Mesendoderm (in vitro differentiated cells): ENCODE data around the gene GPRIN2.

Experiments used
- DNase-seq: peaks from one replicate; pipeline ENCODE4 v3.0.0; 2013
- H2AK5ac ChIP-seq: 2 replicates; pipeline ENCODE4 v1.6.1; 2013; ENCODE audit warnings: low read length, inconsistent platforms
- H2BK120ac ChIP-seq: 2 replicates; pipeline ENCODE4 v1.6.1; 2013; ENCODE audit warnings: low read depth, mild to moderate bottlenecking, low read length, moderate library complexity, mixed read lengths
- H2BK15ac ChIP-seq: replicated peaks from 2 replicates; pipeline ENCODE4 v1.6.1; 2013; ENCODE audit warnings: low read depth, mild to moderate bottlenecking, moderate library complexity
- H2BK5ac ChIP-seq: 2 replicates; pipeline ENCODE4 v1.6.1; 2013; ENCODE audit warnings: low read length, inconsistent platforms
- H3K18ac ChIP-seq: 2 replicates; pipeline ENCODE4 v1.6.1; 2013; ENCODE audit warnings: mild to moderate bottlenecking, low read length, mixed read lengths
- H3K23ac ChIP-seq: one replicate; pipeline ENCODE4 v1.6.1; 2013; ENCODE audit warnings: low read length
- H3K27ac ChIP-seq: 2 replicates; pipeline ENCODE4 v1.5.1; 2013; ENCODE audit warnings: low read depth, mild to moderate bottlenecking, inconsistent platforms, low read length, moderate library complexity
- H3K27me3 ChIP-seq: 2 replicates; pipeline ENCODE4 v1.6.1; 2013; ENCODE audit warnings: low read length, control low read depth, mild to moderate bottlenecking, inconsistent platforms; ENCODE audit not compliant: insufficient read depth, poor library complexity
- H3K36me3 ChIP-seq: 2 replicates; pipeline ENCODE4 v1.6.1; 2013; ENCODE audit warnings: low read length, inconsistent platforms; ENCODE audit not compliant: control insufficient read depth, insufficient read depth
- H3K4ac ChIP-seq: one replicate; pipeline ENCODE4 v1.6.1; 2013; ENCODE audit warnings: low read depth, mild to moderate bottlenecking, low read length, moderate library complexity
- H3K4me1 ChIP-seq: 2 replicates; pipeline ENCODE4 v1.6.1; 2013; ENCODE audit warnings: low read depth, low read length, inconsistent platforms; ENCODE audit not compliant: control insufficient read depth
- H3K4me2 ChIP-seq: 2 replicates; pipeline ENCODE4 v1.6.1; 2013; ENCODE audit warnings: low read length
- H3K4me3 ChIP-seq: 2 replicates; pipeline ENCODE4 v1.5.1; 2013; ENCODE audit warnings: mild to moderate bottlenecking, low read length
- H3K56ac ChIP-seq: one replicate; pipeline ENCODE4 v1.6.1; 2013; ENCODE audit warnings: low read length
- H3K79me1 ChIP-seq: 2 replicates; pipeline ENCODE4 v1.6.1; 2013; ENCODE audit warnings: low read length, inconsistent platforms
- H3K79me2 ChIP-seq: 2 replicates; pipeline ENCODE4 v1.6.1; 2013; ENCODE audit warnings: mild to moderate bottlenecking, low read length; ENCODE audit not compliant: control insufficient read depth, insufficient read depth
- H3K9ac ChIP-seq: 2 replicates; pipeline ENCODE4 v1.6.1; 2013; ENCODE audit warnings: low read length, inconsistent platforms
- H4K5ac ChIP-seq: one replicate; pipeline ENCODE4 v1.6.1; 2013; ENCODE audit warnings: low read length
- H4K8ac ChIP-seq: one replicate; pipeline ENCODE4 v1.6.1; 2013; ENCODE audit warnings: low read depth, mild to moderate bottlenecking, control low read depth, low read length, moderate library complexity
- WGBS: extraction: QIAGEN DNeasy Blood & Tissue Kit; methylation state at CpG from one replicate; pipeline ENCODE4 v1.1.7; 2013; ENCODE audit warnings: low lambda C conversion rate, missing lambda C conversion rate; ENCODE audit not compliant: insufficient coverage; ENCODE audit errors: extremely low coverage; 5-methylcytosine and 5-hydroxymethylcytosine counted together

Gene GPRIN2

GRCh38 chr10:46541735-46542566 lies 14.5 kb downstream of the GPRIN2 start:
- WGBS: no CpG with 5 or more reads among the region's 7 CpGs
- Histone ChIP-seq H3K4me1 (peaks cover 13% of the 10 kb centered on the region), H3K18ac (peak overlapping the region; percentile 2), H3K9ac (peak overlapping the region; percentile 7), H2AK5ac (peak overlapping the region; percentile 5), H3K79me2 (no peaks in the 10 kb centered on the region), H4K5ac (no peak overlapping the region), H3K4me3 (no peak overlapping the region), H2BK120ac (no peak overlapping the region), H2BK5ac (no peak overlapping the region), H3K4me2 (peak overlapping the region; percentile 2), H3K27ac (no peak overlapping the region), H3K23ac (no peak overlapping the region), H3K79me1 (no peaks in the 10 kb centered on the region), H3K36me3 (no peaks in the 10 kb centered on the region), H3K56ac (peak overlapping the region; percentile 95), H2BK15ac (no peak overlapping the region), H4K8ac (no peak overlapping the region), H3K27me3 (no peaks in the 10 kb centered on the region), H3K4ac (no peak overlapping the region)
- DNase-seq: no peak

- Histone ChIP-seq H3K79me2 (no peaks in the 10 kb centered on the region), H3K4me2 (peak overlapping the region; percentile 63), H3K23ac (no peak overlapping the region), H3K9ac (peak overlapping the region; percentile 69), H3K27me3 (no peaks in the 10 kb centered on the region), H3K18ac (peak overlapping the region; percentile 76), H3K27ac (no peak overlapping the region), H3K36me3 (no peaks in the 10 kb centered on the region), H3K56ac (peak overlapping the region; percentile 95), H3K79me1 (no peaks in the 10 kb centered on the region), H3K4me3 (peak overlapping the region; percentile 39), H2BK120ac (no peak overlapping the region), H2AK5ac (peak overlapping the region; percentile 57), H2BK5ac (peak overlapping the region; percentile 79), H3K4me1 (peaks cover 13% of the 10 kb centered on the region), H2BK15ac (peak overlapping the region; percentile 27), H4K8ac (no peak overlapping the region), H4K5ac (no peak overlapping the region), H3K4ac (peak overlapping the region; percentile 1)
- peak; percentile 89 for DNase-seq
- no CpG with 5 or more reads among the region's 42 CpGs for WGBS
Measured at GRCh38 chr10:46541017-46541661, 15.3 kb downstream of the GPRIN2 start.

- Histone ChIP-seq H4K5ac (no peak overlapping the region), H3K4me3 (no peak overlapping the region), H3K23ac (no peak overlapping the region), H3K79me2 (no peaks in the 10 kb centered on the region), H2BK5ac (peak overlapping the region; percentile 7), H3K56ac (peak overlapping the region; percentile 78), H2AK5ac (peak overlapping the region; percentile 57), H4K8ac (no peak overlapping the region), H3K4ac (no peak overlapping the region), H3K4me2 (peak overlapping the region; percentile 59), H3K36me3 (no peaks in the 10 kb centered on the region), H3K9ac (peak overlapping the region; percentile 19), H2BK15ac (no peak overlapping the region), H3K27me3 (no peaks in the 10 kb centered on the region), H3K18ac (no peak overlapping the region), H3K4me1 (peaks cover 13% of the 10 kb centered on the region), H3K79me1 (no peaks in the 10 kb centered on the region), H3K27ac (no peak overlapping the region), H2BK120ac (no peak overlapping the region)
- DNase-seq: no peak
- WGBS: no CpG with 5 or more reads among the region's 8 CpGs
Measured at GRCh38 chr10:46540412-46541016, 15.9 kb downstream of the GPRIN2 start.

- H3K9ac ChIP-seq: no peak overlapping the region
- no peak overlapping the region for H3K27ac ChIP-seq
- H2BK5ac ChIP-seq: no peak overlapping the region
- no CpG with 5 or more reads among the region's 14 CpGs for WGBS
- H3K4me3 ChIP-seq: no peak overlapping the region
- H3K4me2 ChIP-seq: no peak overlapping the region
- no peak overlapping the region for H2BK120ac ChIP-seq
- H4K8ac ChIP-seq: no peak overlapping the region
- H3K79me1 ChIP-seq: no peaks in the 10 kb centered on the region
- no peak overlapping the region for H4K5ac ChIP-seq
- no peaks in the 10 kb centered on the region for H3K79me2 ChIP-seq
- no peak overlapping the region for H3K23ac ChIP-seq
- H3K18ac ChIP-seq: no peak overlapping the region
- DNase-seq: no peak
- no peak overlapping the region for H3K4ac ChIP-seq
- no peak overlapping the region for H2AK5ac ChIP-seq
- H3K4me1 ChIP-seq: peaks cover 12% of the 10 kb centered on the region
- H3K36me3 ChIP-seq: no peaks in the 10 kb centered on the region
- H3K27me3 ChIP-seq: no peaks in the 10 kb centered on the region
- H2BK15ac ChIP-seq: no peak overlapping the region
- H3K56ac ChIP-seq: no peak overlapping the region
Measured at GRCh38 chr10:46539596-46540411, 16.7 kb downstream of the GPRIN2 start.

- Histone ChIP-seq H3K27me3 (no peaks in the 10 kb centered on the region), H3K23ac (no peak overlapping the region), H3K56ac (no peak overlapping the region), H3K36me3 (no peaks in the 10 kb centered on the region), H2BK120ac (no peak overlapping the region), H3K27ac (no peak overlapping the region), H3K9ac (no peak overlapping the region), H3K18ac (no peak overlapping the region), H4K8ac (no peak overlapping the region), H3K4me2 (no peak overlapping the region), H4K5ac (no peak overlapping the region), H3K4me1 (peaks cover 8% of the 10 kb centered on the region), H2BK5ac (no peak overlapping the region), H3K4me3 (no peak overlapping the region), H3K4ac (no peak overlapping the region), H2AK5ac (no peak overlapping the region), H3K79me1 (no peaks in the 10 kb centered on the region), H3K79me2 (no peaks in the 10 kb centered on the region), H2BK15ac (no peak overlapping the region)
- WGBS: no CpG with 5 or more reads among the region's 3 CpGs
- no peak for DNase-seq
Measured at GRCh38 chr10:46538717-46539426, 17.6 kb downstream of the GPRIN2 start.
